GM21717 (cell line): ENCODE data around the gene CDC14B.
"Not testable (repeated sequence)": the region's sequence is repeated elsewhere in the genome, so short reads cannot be mapped to it uniquely, and the experiment has no call there.

Experiments used
- ATAC-seq: cut with Tn5 transposase; IDR thresholded peaks from one replicate; pipeline ENCODE4 v1.9.1; 2021; ENCODE audit warnings: mild to moderate bottlenecking, moderate library complexity; ENCODE audit not compliant: unreplicated experiment

CDC14B gene

DNA sequence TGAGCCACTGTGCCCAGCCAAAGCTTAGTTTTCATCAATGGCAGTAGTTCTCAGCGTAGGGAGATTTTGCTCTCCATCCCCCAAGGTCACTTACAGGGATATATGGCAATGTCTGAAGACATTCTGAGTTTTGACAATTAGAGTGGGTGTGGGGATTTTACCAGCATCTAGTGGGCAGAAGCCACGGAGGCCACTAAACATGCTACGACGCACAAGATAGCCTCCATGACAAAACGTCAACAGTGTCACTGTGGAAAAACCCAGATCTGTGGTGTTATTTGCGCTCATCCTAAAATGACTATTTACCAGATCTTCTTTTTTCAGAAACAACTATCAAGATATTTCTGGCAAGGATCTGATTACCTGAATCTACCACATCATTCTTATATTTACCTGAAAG is 68.2 kb downstream of the CDC14B start:
- no peak for ATAC-seq

DNA sequence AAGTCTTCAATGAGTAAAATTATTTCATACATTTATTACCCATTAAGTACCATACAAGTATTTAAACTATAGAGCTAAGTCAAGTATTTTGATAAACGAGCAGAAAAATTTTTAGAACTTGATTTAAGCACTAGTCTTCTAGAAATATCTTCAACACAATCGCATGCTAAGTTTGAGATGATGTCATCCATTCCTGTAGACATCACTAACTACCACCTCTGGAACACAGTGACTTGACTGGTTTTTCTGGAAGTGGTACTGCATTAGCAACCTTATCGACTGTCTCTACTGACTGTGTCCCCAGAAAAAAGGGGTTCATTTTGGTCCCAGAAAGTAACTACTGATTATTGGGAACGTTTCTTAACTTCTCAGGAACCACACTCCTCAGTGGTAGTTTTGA is 69.0 kb downstream of the CDC14B start:
- ATAC-seq: no peak

- not testable (repeated sequence) for ATAC-seq
Measured at GRCh38 chr9:96543131-96543530, 76.5 kb downstream of the CDC14B start.

- no peak for ATAC-seq
Measured at GRCh38 chr9:96540106-96540505, 79.5 kb downstream of the CDC14B start.

- ATAC-seq: no peak
Measured at GRCh38 chr9:96532173-96532572, 87.5 kb downstream of the CDC14B start.

DNA sequence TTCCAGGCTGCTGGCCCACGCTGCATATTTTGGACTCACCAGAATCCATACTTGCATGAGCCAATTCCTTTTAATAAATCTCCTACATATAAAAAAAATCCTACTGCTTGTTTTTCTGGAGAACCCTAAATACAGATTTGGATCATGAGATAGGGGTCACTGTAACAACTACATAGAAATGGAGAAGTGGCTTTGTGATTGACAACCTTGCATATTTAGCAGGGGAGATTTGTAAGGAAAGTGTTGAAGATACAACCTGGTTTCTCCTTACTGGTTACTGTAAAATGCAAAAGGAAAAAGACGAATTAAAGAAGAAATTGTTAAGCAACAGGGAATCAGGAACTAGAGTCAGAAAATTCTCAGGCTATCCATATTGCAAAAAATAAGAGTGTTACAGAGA is 94.9 kb downstream of the CDC14B start:
- ATAC-seq: no peak

- no peak for ATAC-seq
Measured at GRCh38 chr9:96524045-96524444, 95.6 kb downstream of the CDC14B start.

DNA sequence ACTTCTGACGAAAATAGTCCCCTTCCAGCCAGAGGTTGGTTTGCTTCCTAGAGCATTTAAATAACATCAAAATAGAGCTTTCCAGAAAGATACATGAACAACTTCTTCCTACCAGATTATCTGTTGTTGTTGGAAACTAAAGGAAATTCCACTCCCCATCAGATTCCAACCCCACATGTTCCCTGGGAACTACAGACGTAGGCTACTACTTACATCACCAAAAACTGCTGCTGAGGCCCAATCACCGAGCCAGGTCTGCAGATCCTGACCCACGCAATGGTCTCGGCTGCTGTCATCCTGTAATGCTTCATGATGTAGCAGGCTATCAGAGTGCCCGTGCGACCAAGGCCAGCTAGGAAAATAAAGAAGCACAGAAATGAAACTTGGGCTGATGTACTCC is 96.3 kb downstream of the CDC14B start:
- ATAC-seq: no peak

- no peak for ATAC-seq
Measured at GRCh38 chr9:96522366-96522765, 97.3 kb downstream of the CDC14B start.

DNA sequence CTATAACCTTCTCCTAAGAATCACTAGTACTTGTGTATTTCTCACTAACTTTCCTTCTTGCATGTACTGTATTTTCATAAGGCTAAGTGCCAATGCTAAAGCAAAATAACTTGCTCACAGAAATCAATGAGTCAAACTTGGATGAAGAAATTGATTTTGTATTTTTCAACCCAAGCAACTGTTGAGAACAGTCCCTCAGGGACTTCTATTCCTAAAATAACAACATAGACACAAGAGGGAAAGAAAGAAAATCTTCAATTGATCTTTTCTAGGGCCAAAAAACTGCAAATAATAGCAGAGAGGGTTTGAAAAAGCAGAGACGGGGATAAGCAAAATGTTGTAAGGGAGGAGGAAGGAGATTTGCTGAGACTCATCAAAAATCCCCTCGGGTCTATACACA is 99.9 kb downstream of the CDC14B start:
- no peak for ATAC-seq

- ATAC-seq: no peak
Measured at GRCh38 chr9:96519095-96519494, 100.5 kb downstream of the CDC14B start.

GRCh38 chr9:96515621-96516470 is 103.8 kb downstream of the CDC14B start:
- no peak for ATAC-seq

GRCh38 chr9:96514800-96515158 is 104.9 kb downstream of the CDC14B start:
- ATAC-seq: no peak

- ATAC-seq: no peak
Measured at GRCh38 chr9:96514108-96514799, 105.4 kb downstream of the CDC14B start.

GRCh38 chr9:96513622-96514021 is 106.0 kb downstream of the CDC14B start:
- no peak for ATAC-seq

- no peak for ATAC-seq
Measured at GRCh38 chr9:96512240-96512639, 107.4 kb downstream of the CDC14B start.

GRCh38 chr9:96510258-96510657 is 109.4 kb downstream of the CDC14B start:
- ATAC-seq: no peak

DNA sequence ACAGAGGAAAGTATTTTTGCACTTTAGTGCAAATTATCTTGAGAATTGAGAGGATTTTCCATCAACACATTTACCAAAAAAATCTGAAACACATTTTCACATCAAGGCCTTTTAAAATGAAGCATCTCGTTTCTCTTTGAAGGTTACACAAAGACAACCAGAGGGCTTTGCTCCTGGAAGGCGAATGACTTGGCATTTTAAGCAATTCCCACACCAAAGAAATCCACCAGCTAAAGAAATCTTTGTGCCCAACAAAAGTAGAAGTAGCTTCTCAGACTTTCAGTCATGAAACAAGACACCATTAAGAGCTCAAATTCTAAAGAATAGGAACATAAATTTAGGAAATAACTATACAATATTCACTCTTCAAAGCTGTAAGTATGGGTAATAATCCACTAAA is 109.8 kb downstream of the CDC14B start:
- no peak for ATAC-seq

GRCh38 chr9:96509026-96509425 is 110.6 kb downstream of the CDC14B start:
- ATAC-seq: no peak

GRCh38 chr9:96508227-96508940 is 111.3 kb downstream of the CDC14B start:
- no peak for ATAC-seq

DNA sequence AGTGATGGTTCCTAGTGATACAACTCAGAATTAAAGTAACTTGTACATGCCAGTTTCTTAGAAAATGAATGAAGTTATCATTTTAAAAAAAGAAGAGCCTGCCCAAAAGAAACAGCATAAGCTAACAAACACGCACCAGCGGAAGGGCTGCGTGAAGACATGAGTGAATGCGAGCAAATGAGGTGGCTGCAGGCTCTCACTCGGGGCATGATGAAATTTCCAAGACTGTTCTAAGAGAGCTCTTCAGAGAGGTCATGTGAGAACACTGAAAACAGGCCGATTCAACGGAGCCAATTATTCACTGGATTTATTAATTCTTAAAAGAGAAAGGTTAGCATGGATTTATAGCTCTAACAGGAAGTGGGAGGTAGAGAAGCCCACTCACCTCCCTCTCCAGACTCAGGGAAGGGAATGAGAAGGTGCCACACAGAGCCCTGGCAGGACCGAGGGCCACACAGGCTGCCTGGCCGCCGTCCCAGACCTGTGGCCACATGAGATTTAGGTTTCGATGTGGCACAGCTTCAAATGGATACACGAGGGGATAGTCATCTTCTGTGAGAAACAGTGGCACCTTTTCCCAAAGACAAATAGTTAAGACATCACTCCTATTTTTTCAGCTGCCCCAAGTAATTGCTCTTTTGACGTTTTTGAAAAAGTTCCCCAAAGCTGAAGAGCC is 114.2 kb downstream of the CDC14B start:
- ATAC-seq: no peak
